Adipose tissue (tissue), 3 donors: ENCODE results near the gene DFFB. TPM values are rescaled to one million over a fixed set of nuclear protein-coding genes. Genes with fewer than 3 reads are reported as not detected.

Experiments used
- H3K27ac ChIP-seq: one replicate; pipeline ENCODE4 v1.5.1; 2013; ENCODE audit warnings: low read depth, low read length
- WGBS, 3 donors: extraction: QIAGEN DNeasy Blood & Tissue Kit; methylation state at CpG; one replicate each; pipeline ENCODE4 v1.1.7; 2013; 5-methylcytosine and 5-hydroxymethylcytosine counted together
- polyA plus RNA-seq, 3 donors: library from polyadenylated mRNA; stranded (reverse); fragments of 200-250 nt; gene quantifications; one replicate each; pipeline ENCODE4 v1.2.3, GENCODE V29; 2013
- donor health status: healthy with polysubstance abuse.
- donor health status: Bipolar disorder and iron deficiency.
- donor health status: healthy.

DFFB gene
- polyA plus RNA-seq, 3 donors = 3.1 to 4.4 (median 4.3) TPM

GRCh38 chr1:3863231-3863935, 6.1 kb downstream of the DFFB start:
- H3K27ac ChIP-seq = no peak overlapping the region
- 83 to 87% (median 84%) methylated on average over 12 of the region's 12 CpGs for WGBS, 3 donors

- WGBS, 3 donors = 84 to 94% (median 87%) methylated on average over 6 of the region's 6 CpGs
These were observed 7.6 kb downstream of the DFFB start for GRCh38 chr1:3864884-3865283.

GRCh38 chr1:3865606-3866160, 8.4 kb downstream of the DFFB start:
- 78 to 86% (median 80%) methylated on average over 17 to 18 of the region's 18 CpGs for WGBS, 3 donors
- no peak overlapping the region for H3K27ac ChIP-seq

More at GRCh38 chr1:3864884-3865283, 7.6 kb downstream of the DFFB start:
- H3K27ac ChIP-seq = no peak overlapping the region

GRCh38 chr1:3868464-3869006, 11.3 kb downstream of the DFFB start:
- 73 to 88% (median 82%) methylated on average over 13 of the region's 13 CpGs for WGBS, 3 donors
- H3K27ac ChIP-seq = no peak overlapping the region

- H3K27ac ChIP-seq = no peak overlapping the region
- 82 to 88% (median 82%) methylated on average over 18 of the region's 18 CpGs for WGBS, 3 donors
These were observed 12.6 kb downstream of the DFFB start for GRCh38 chr1:3869751-3870301.

- H3K27ac ChIP-seq = no peak overlapping the region
- WGBS, 3 donors = 94 to 97% (median 94%) methylated on average over 7 of the region's 7 CpGs
These were observed 14.2 kb downstream of the DFFB start for GRCh38 chr1:3871451-3871805.

GRCh38 chr1:3872546-3872945, 15.3 kb downstream of the DFFB start:
- H3K27ac ChIP-seq = no peak overlapping the region
- 86 to 93% (median 91%) methylated on average over 7 to 8 of the region's 8 CpGs for WGBS, 3 donors

GRCh38 chr1:3874736-3875135, 17.5 kb downstream of the DFFB start:
- H3K27ac ChIP-seq = no peak overlapping the region
- WGBS, 3 donors = 93 to 95% (median 95%) methylated on average over 23 of the region's 23 CpGs

- no peak overlapping the region for H3K27ac ChIP-seq
- WGBS, 3 donors = 92 to 96% (median 93%) methylated on average over 16 of the region's 16 CpGs
These were observed 19.4 kb downstream of the DFFB start for GRCh38 chr1:3876716-3877115.

GRCh38 chr1:3879099-3879498, 21.8 kb downstream of the DFFB start:
- WGBS, 3 donors = 97 to 99% (median 98%) methylated on average over 7 of the region's 7 CpGs
- no peak overlapping the region for H3K27ac ChIP-seq

GRCh38 chr1:3879787-3880428, 22.6 kb downstream of the DFFB start:
- WGBS, 3 donors = 70 to 87% (median 82%) methylated on average over 9 of the region's 9 CpGs
- no peak overlapping the region for H3K27ac ChIP-seq

GRCh38 chr1:3880429-3881192, 23.3 kb downstream of the DFFB start:
- H3K27ac ChIP-seq = no peak overlapping the region
- 79 to 96% (median 81%) methylated on average over 20 of the region's 20 CpGs for WGBS, 3 donors

GRCh38 chr1:3881193-3881480, 23.9 kb downstream of the DFFB start:
- WGBS, 3 donors = 62 to 96% (median 81%) methylated on average over 5 of the region's 5 CpGs
- no peak overlapping the region for H3K27ac ChIP-seq

GRCh38 chr1:3883194-3883925, 26.1 kb downstream of the DFFB start:
- no peak overlapping the region for H3K27ac ChIP-seq
- WGBS, 3 donors = 94 to 95% (median 95%) methylated on average over 18 of the region's 18 CpGs

- H3K27ac ChIP-seq = no peak overlapping the region
- 87 to 94% (median 92%) methylated on average over 13 of the region's 13 CpGs for WGBS, 3 donors
These were observed 27.7 kb downstream of the DFFB start for GRCh38 chr1:3884966-3885365.

- no peak overlapping the region for H3K27ac ChIP-seq
- 90 to 93% (median 91%) methylated on average over 7 of the region's 7 CpGs for WGBS, 3 donors
These were observed 28.3 kb downstream of the DFFB start for GRCh38 chr1:3885611-3886010.

- no peak overlapping the region for H3K27ac ChIP-seq
- 86 to 91% (median 87%) methylated on average over 15 of the region's 15 CpGs for WGBS, 3 donors
These were observed 28.9 kb downstream of the DFFB start for GRCh38 chr1:3886106-3886670.

- H3K27ac ChIP-seq = no peak overlapping the region
- WGBS, 3 donors = 83 to 88% (median 88%) methylated on average over 8 of the region's 8 CpGs
These were observed 29.4 kb downstream of the DFFB start for GRCh38 chr1:3886691-3887090.
